NCI-H446 (cell line): ENCODE results near the gene PITPNC1.
"Not testable (repeated sequence)": the region's sequence is repeated elsewhere in the genome, so short reads cannot be mapped to it uniquely, and the experiment has no call there.

ENCODE experiments used
- DNase-seq, 2 experiments: peaks; one replicate each; lab custom pipeline; 2025; lab: John Stamatoyannopoulos, UW

PITPNC1 gene

GRCh38 chr17:67651218-67651579 is 274.1 kb downstream of the PITPNC1 start:
- not testable (repeated sequence) for DNase-seq

GRCh38 chr17:67652433-67652832 is 275.4 kb downstream of the PITPNC1 start:
- peak in 1 of 2 experiments; percentile 88 for DNase-seq

GRCh38 chr17:67655478-67656148 is 278.5 kb downstream of the PITPNC1 start:
- DNase-seq = no peak

- DNase-seq = no peak
Observed at GRCh38 chr17:67656494-67657203, 279.6 kb downstream of the PITPNC1 start.

- no peak for DNase-seq
Observed at GRCh38 chr17:67657596-67657995, 280.5 kb downstream of the PITPNC1 start.

GRCh38 chr17:67658265-67658664 is 281.2 kb downstream of the PITPNC1 start:
- DNase-seq = no peak

- no peak for DNase-seq
Observed at GRCh38 chr17:67659028-67659427, 281.9 kb downstream of the PITPNC1 start.

- no peak for DNase-seq
Observed at GRCh38 chr17:67662712-67663111, 285.6 kb downstream of the PITPNC1 start.

- no peak for DNase-seq
Observed at GRCh38 chr17:67663457-67663856, 286.4 kb downstream of the PITPNC1 start.

- no peak for DNase-seq
Observed at GRCh38 chr17:67666028-67666427, 288.9 kb downstream of the PITPNC1 start.

GRCh38 chr17:67666710-67667109 is 289.6 kb downstream of the PITPNC1 start:
- no peak for DNase-seq

GRCh38 chr17:67671493-67671892 is 294.4 kb downstream of the PITPNC1 start:
- DNase-seq = peak in 1 of 2 experiments; percentile 8

GRCh38 chr17:67672592-67673335 is 295.7 kb downstream of the PITPNC1 start:
- DNase-seq = no peak

- DNase-seq = no peak
Observed at GRCh38 chr17:67675481-67675880, 298.4 kb downstream of the PITPNC1 start.

- DNase-seq = no peak
Observed at GRCh38 chr17:67676305-67676704, 299.2 kb downstream of the PITPNC1 start.

- no peak for DNase-seq
Observed at GRCh38 chr17:67678414-67678813, 301.3 kb downstream of the PITPNC1 start.

GRCh38 chr17:67679225-67679624 is 302.1 kb downstream of the PITPNC1 start:
- DNase-seq = no peak

GRCh38 chr17:67679721-67680120 is 302.6 kb downstream of the PITPNC1 start:
- no peak for DNase-seq

- no peak for DNase-seq
Observed at GRCh38 chr17:67680445-67681224, 303.6 kb downstream of the PITPNC1 start.

GRCh38 chr17:67682196-67682595 is 305.1 kb downstream of the PITPNC1 start:
- DNase-seq = peak in 1 of 2 experiments; percentile 12

- no peak for DNase-seq
Observed at GRCh38 chr17:67685351-67685750, 308.3 kb downstream of the PITPNC1 start.

GRCh38 chr17:67686241-67686640 is 309.2 kb downstream of the PITPNC1 start:
- no peak for DNase-seq
